Mucosa of rectum (tissue), 2 donors: ENCODE measurements around the gene TAPBPL.

Experiments used
- H3K27ac ChIP-seq, 2 donors: one replicate each; pipeline ENCODE4 v1.7.0; 2013; ENCODE audit warnings: inconsistent platforms in 2 of 2, low read depth in 2 of 2, low read length in 2 of 2
- H3K27me3 ChIP-seq, 2 donors: one replicate each; pipeline ENCODE4 v1.7.0; 2013; ENCODE audit warnings: low read length in 2 of 2; ENCODE audit not compliant: control insufficient read depth in 2 of 2, insufficient read depth in 2 of 2
- H3K36me3 ChIP-seq, 2 donors: one replicate each; pipeline ENCODE4 v1.7.0; 2013; ENCODE audit warnings: low read length in 2 of 2; ENCODE audit not compliant: control insufficient read depth in 2 of 2, insufficient read depth in 2 of 2
- H3K4me1 ChIP-seq, 2 donors: one replicate each; pipeline ENCODE4 v1.7.0; 2013; ENCODE audit warnings: low read length in 2 of 2, mild to moderate bottlenecking in 1 of 2; ENCODE audit not compliant: control insufficient read depth in 2 of 2, insufficient read depth in 2 of 2
- H3K4me3 ChIP-seq, 2 donors: one replicate each; pipeline ENCODE4 v1.7.0; 2013; ENCODE audit warnings: low read length in 2 of 2
- H3K9ac ChIP-seq, 2 donors: one replicate each; pipeline ENCODE4 v1.7.0; 2013; ENCODE audit warnings: low read length in 2 of 2, low read depth in 1 of 2, mild to moderate bottlenecking in 1 of 2
- H3K9me3 ChIP-seq, 2 donors: one replicate each; pipeline ENCODE4 v1.7.0; 2013; ENCODE audit warnings: low read length in 2 of 2; ENCODE audit not compliant: control insufficient read depth in 2 of 2
- donor health status: healthy.
- donor health status: Normal muscosa, but diverticular disease.

TAPBPL gene

DNA sequence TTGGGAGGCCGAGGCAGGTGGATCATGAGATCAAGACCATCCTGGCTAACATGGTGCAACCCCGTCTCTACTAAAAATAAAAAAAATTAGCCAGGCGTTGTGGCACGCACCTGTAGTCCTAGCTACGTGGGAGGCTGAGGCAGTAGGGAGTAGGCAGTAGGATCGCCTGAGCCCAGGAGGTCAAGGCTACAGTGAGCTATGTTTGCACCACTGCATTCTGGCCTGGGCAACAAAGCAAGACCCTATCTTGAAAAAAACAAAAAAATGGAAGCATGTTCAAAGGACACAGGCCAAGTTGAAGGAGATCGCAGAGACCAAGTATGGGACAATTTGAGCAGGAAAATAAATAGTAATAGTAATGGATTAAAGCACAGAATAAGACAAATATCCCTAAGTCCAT is 56.2 kb downstream of the TAPBPL start:
- H3K36me3 ChIP-seq: peaks cover 22 to 38% of the 10 kb centered on the region in 2 donors
- H3K4me3 ChIP-seq: no peak overlapping the region
- no peaks in the 10 kb centered on the region for H3K4me1 ChIP-seq
- no peaks in the 10 kb centered on the region for H3K27me3 ChIP-seq
- H3K9me3 ChIP-seq: no peaks in the 10 kb centered on the region
- no peak overlapping the region for H3K9ac ChIP-seq
- H3K27ac ChIP-seq: no peak overlapping the region
